Smooth muscle cell (in vitro differentiated cells): ENCODE data around the gene IRF2BPL. TPM values are rescaled to one million over a fixed set of nuclear protein-coding genes. Genes with fewer than 3 reads are reported as not detected.

Source experiments
- DNase-seq: peaks from one replicate; lab custom pipeline; 2025; ENCODE audit not compliant: unreplicated experiment; lab: John Stamatoyannopoulos, UW
- H2AFZ ChIP-seq: fragments of 200-600 bp; sonication (generic); 2 replicates; pipeline ENCODE4 v1.6.0; 2016; ENCODE audit warnings: antibody characterized with exemption, low read depth, mild to moderate bottlenecking
- H3F3A ChIP-seq: fragments of 200-600 bp; sonication (generic); 2 replicates; pipeline ENCODE4 v1.6.0; 2017; ENCODE audit warnings: antibody characterized with exemption, low read depth
- H3K27ac ChIP-seq: fragments of 200-600 bp; sonication (generic); 2 replicates; pipeline ENCODE4 v1.5.1; 2016; ENCODE audit warnings: low read depth, mild to moderate bottlenecking
- H3K27me3 ChIP-seq: fragments of 200-600 bp; sonication (generic); 2 replicates; pipeline ENCODE4 v1.6.1; 2016; ENCODE audit warnings: low read depth, mild to moderate bottlenecking
- H3K36me3 ChIP-seq: fragments of 200-600 bp; sonication (generic); 2 replicates; pipeline ENCODE4 v1.5.1; 2016; ENCODE audit warnings: low read depth
- H3K4me1 ChIP-seq: fragments of 200-600 bp; sonication (generic); 2 replicates; pipeline ENCODE4 v1.5.1; 2016; ENCODE audit warnings: low read depth
- H3K4me2 ChIP-seq: fragments of 200-600 bp; sonication (generic); 2 replicates; pipeline ENCODE4 v1.6.0; 2016; ENCODE audit warnings: mild to moderate bottlenecking
- H3K4me3 ChIP-seq: fragments of 200-600 bp; sonication (generic); 2 replicates; pipeline ENCODE4 v1.5.1; 2016; ENCODE audit warnings: mild to moderate bottlenecking
- H3K79me2 ChIP-seq: fragments of 200-600 bp; sonication (generic); 2 replicates; pipeline ENCODE4 v1.6.0; 2016; ENCODE audit warnings: low read depth, mild to moderate bottlenecking
- H3K9ac ChIP-seq: fragments of 200-600 bp; sonication (generic); 2 replicates; pipeline ENCODE4 v1.6.0; 2016; ENCODE audit warnings: low read depth
- H3K9me3 ChIP-seq: fragments of 200-600 bp; sonication (generic); replicated peaks from 2 replicates; pipeline ENCODE4 v1.5.1; 2016; ENCODE audit warnings: low read depth
- H4K20me1 ChIP-seq: fragments of 200-600 bp; sonication (generic); 2 replicates; pipeline ENCODE4 v1.6.0; 2016; ENCODE audit warnings: low read depth
- CTCF ChIP-seq: fragments of 200-600 bp; sonication (generic); IDR thresholded peaks from 2 replicates; pipeline ENCODE4 v1.5.1; 2017; ENCODE audit warnings: borderline replicate concordance, mild to moderate bottlenecking, antibody characterized with exemption; ENCODE audit not compliant: insufficient read depth, poor library complexity, severe bottlenecking
- WGBS: methylation state at CpG from one replicate; pipeline ENCODE4 v1.1.7; 2016; ENCODE audit warnings: low lambda C conversion rate; 5-methylcytosine and 5-hydroxymethylcytosine counted together
- polyA plus RNA-seq: library from polyadenylated mRNA; unstranded; fragments of >200 nt; fragmentation: Nextera tagmentation; extraction: Ambion mirVana; gene quantifications from 2 replicates; pipeline ENCODE4 v1.2.1, GENCODE V29; 2016
- total RNA-seq: library from RNA; depleted of rRNA; stranded (reverse); fragments of >200 nt; gene quantifications from 2 replicates; pipeline ENCODE4 v1.2.3, GENCODE V29; 2014

Gene IRF2BPL
- total RNA-seq (33.2 and 33.9 TPM in 2 replicates), polyA plus RNA-seq (58.0 and 66.3 TPM in 2 replicates)

GRCh38 chr14:77028384-77029231 is at the start of gene IRF2BPL:
Gene IRF2BPL (minus strand): TSS chr14:77028708. CDS start chr14:77027792, 916 bp downstream.
- no peaks in the 10 kb centered on the region for H3K36me3 ChIP-seq
- H2AFZ ChIP-seq = no peak within 1 kb of the TSS
- H4K20me1 ChIP-seq = peaks cover 43% of the 10 kb centered on the region
- 1% methylated on average over 68 of the region's 84 CpGs for WGBS
- H3K27me3 ChIP-seq = no peaks in the 10 kb centered on the region
- H3K9ac ChIP-seq = peak within 1 kb of the TSS; percentile 94
- H3K4me1 ChIP-seq = peaks cover 39% of the 10 kb centered on the region
- H3K27ac ChIP-seq = peak within 1 kb of the TSS; percentile 96
- H3F3A ChIP-seq = peaks cover 42% of the 10 kb centered on the region
- DNase-seq = peak; percentile 98
- H3K4me3 ChIP-seq = peak within 1 kb of the TSS; percentile 63
- H3K4me2 ChIP-seq = peak within 1 kb of the TSS; percentile 97
- H3K9me3 ChIP-seq = no peaks in the 10 kb centered on the region
- no peak for TF ChIP-seq CTCF
- H3K79me2 ChIP-seq = peaks cover 48% of the 10 kb centered on the region

GRCh38 chr14:77077040-77077439 is 48.5 kb upstream of the IRF2BPL start:
- Histone ChIP-seq H3K79me2 (no peaks in the 10 kb centered on the region), H3K9ac (no peak overlapping the region), H3K27ac (no peak overlapping the region), H3K4me2 (no peak overlapping the region), H4K20me1 (no peaks in the 10 kb centered on the region), H3K4me1 (peaks cover 10% of the 10 kb centered on the region), H2AFZ (no peak overlapping the region), H3K36me3 (no peaks in the 10 kb centered on the region), H3K4me3 (no peak overlapping the region), H3K27me3 (no peaks in the 10 kb centered on the region), H3K9me3 (no peaks in the 10 kb centered on the region), H3F3A (no peaks in the 10 kb centered on the region)
- WGBS = 87% methylated on average over 3 of the region's 3 CpGs
- no peak for TF ChIP-seq CTCF
- no peak for DNase-seq

- H2AFZ ChIP-seq = peak overlapping the region; percentile 72
Observed at GRCh38 chr14:77076113-77076631, 47.7 kb upstream of the IRF2BPL start.

More at GRCh38 chr14:77076113-77076631, 47.7 kb upstream of the IRF2BPL start:
- no peaks in the 10 kb centered on the region for H3K79me2 ChIP-seq
- H3K36me3 ChIP-seq = no peaks in the 10 kb centered on the region
- no peaks in the 10 kb centered on the region for H3K9me3 ChIP-seq
- H4K20me1 ChIP-seq = no peaks in the 10 kb centered on the region
- H3K27ac ChIP-seq = peak overlapping the region; percentile 21
- H3K4me1 ChIP-seq = peaks cover 12% of the 10 kb centered on the region
- TF ChIP-seq CTCF = no peak
- no peaks in the 10 kb centered on the region for H3F3A ChIP-seq
- no peak overlapping the region for H3K4me3 ChIP-seq
- peak overlapping the region; percentile 63 for H3K4me2 ChIP-seq
- H3K27me3 ChIP-seq = no peaks in the 10 kb centered on the region
- WGBS = 24% methylated on average over 10 of the region's 10 CpGs
- DNase-seq = no peak
- no peak overlapping the region for H3K9ac ChIP-seq
